Mucosa of rectum (tissue), 2 donors: ENCODE measurements around the gene PCDHGA4.
"Not testable (repeated sequence)": the region's sequence is repeated elsewhere in the genome, so short reads cannot be mapped to it uniquely, and the experiment has no call there.

ENCODE experiments used
- H3K27ac ChIP-seq, 2 donors: one replicate each; pipeline ENCODE4 v1.7.0; 2013; ENCODE audit warnings: inconsistent platforms in 2 of 2, low read depth in 2 of 2, low read length in 2 of 2
- H3K27me3 ChIP-seq, 2 donors: one replicate each; pipeline ENCODE4 v1.7.0; 2013; ENCODE audit warnings: low read length in 2 of 2; ENCODE audit not compliant: control insufficient read depth in 2 of 2, insufficient read depth in 2 of 2
- H3K36me3 ChIP-seq, 2 donors: one replicate each; pipeline ENCODE4 v1.7.0; 2013; ENCODE audit warnings: low read length in 2 of 2; ENCODE audit not compliant: control insufficient read depth in 2 of 2, insufficient read depth in 2 of 2
- H3K4me1 ChIP-seq, 2 donors: one replicate each; pipeline ENCODE4 v1.7.0; 2013; ENCODE audit warnings: low read length in 2 of 2, mild to moderate bottlenecking in 1 of 2; ENCODE audit not compliant: control insufficient read depth in 2 of 2, insufficient read depth in 2 of 2
- H3K4me3 ChIP-seq, 2 donors: one replicate each; pipeline ENCODE4 v1.7.0; 2013; ENCODE audit warnings: low read length in 2 of 2
- H3K9ac ChIP-seq, 2 donors: one replicate each; pipeline ENCODE4 v1.7.0; 2013; ENCODE audit warnings: low read length in 2 of 2, low read depth in 1 of 2, mild to moderate bottlenecking in 1 of 2
- H3K9me3 ChIP-seq, 2 donors: one replicate each; pipeline ENCODE4 v1.7.0; 2013; ENCODE audit warnings: low read length in 2 of 2; ENCODE audit not compliant: control insufficient read depth in 2 of 2
- donor health status: healthy.
- donor health status: Normal muscosa, but diverticular disease.

PCDHGA4 gene

GRCh38 chr5:141384471-141385267 lies 29.8 kb downstream of the PCDHGA4 start:
- no peaks in the 10 kb centered on the region for H3K36me3 ChIP-seq
- H3K9me3 ChIP-seq, result peaks cover 8 to 39% of the 10 kb centered on the region in 2 donors
- H3K9ac ChIP-seq, result no peak overlapping the region
- H3K27ac ChIP-seq, result no peak overlapping the region
- no peaks in the 10 kb centered on the region for H3K4me1 ChIP-seq
- no peak overlapping the region for H3K4me3 ChIP-seq
- H3K27me3 ChIP-seq, result no peaks in the 10 kb centered on the region

DNA sequence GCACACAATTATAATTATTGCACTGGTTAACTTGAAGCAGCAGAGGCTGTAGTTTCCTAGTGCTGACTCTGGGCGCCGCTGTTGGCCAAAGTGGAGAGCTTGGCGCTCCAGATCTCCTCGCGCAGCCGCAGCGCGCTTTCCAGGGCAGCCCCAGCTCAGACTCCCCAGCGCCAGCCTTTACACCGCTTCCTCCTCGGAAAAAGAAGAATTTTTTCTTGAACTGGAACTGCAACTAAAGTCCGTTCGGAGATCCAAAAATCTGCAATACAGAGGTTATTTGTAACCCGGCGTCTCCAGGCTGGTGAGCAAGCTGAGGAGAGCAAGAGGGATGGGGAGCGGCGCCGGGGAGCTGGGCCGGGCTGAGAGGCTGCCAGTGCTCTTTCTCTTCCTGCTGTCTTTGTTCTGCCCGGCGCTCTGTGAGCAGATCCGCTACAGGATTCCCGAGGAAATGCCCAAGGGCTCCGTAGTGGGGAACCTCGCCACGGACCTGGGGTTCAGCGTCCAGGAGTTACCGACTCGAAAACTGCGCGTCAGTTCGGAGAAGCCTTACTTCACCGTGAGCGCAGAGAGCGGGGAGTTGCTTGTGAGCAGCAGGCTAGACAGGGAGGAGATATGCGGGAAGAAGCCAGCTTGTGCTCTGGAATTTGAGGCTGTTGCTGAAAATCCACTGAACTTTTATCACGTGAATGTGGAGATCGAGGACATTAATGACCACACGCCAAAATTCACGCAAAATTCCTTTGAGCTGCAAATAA lies 32.9 kb downstream of the PCDHGA4 start, which contains the start of gene PCDHGB4:
PCDHGB4 (plus strand) TSS at position 142 of the 755 bp plus-strand sequence; CDS start at position 329, 187 bp downstream.
- H3K36me3 ChIP-seq, H3K27ac ChIP-seq, H3K27me3 ChIP-seq, H3K9ac ChIP-seq, H3K4me1 ChIP-seq: not testable (repeated sequence)
- Histone ChIP-seq H3K9me3 (peaks cover 10 to 46% of the 10 kb centered on the region in 2 donors), H3K4me3 (peak within 1 kb of the TSS in 1 of 2 donors; percentile 29)

DNA sequence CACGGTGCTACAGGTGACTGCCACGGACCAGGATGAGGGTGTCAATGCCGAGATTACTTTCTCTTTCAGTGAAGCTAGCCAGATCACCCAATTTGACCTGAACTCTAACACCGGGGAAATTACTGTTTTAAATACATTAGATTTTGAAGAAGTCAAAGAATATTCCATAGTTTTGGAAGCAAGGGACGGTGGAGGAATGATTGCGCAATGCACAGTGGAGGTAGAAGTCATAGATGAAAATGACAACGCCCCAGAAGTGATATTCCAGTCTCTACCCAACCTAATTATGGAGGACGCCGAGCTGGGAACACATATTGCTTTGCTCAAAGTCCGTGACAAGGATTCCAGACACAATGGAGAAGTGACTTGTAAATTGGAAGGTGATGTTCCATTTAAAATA lies 33.8 kb downstream of the PCDHGA4 start:
- peak overlapping the region in 1 of 2 donors; percentile 29 for H3K4me3 ChIP-seq
- peaks cover 10 to 48% of the 10 kb centered on the region in 2 donors for H3K9me3 ChIP-seq
- no peaks in the 10 kb centered on the region for H3K27me3 ChIP-seq
- no peaks in the 10 kb centered on the region for H3K4me1 ChIP-seq
- no peak overlapping the region for H3K9ac ChIP-seq
- no peak overlapping the region for H3K27ac ChIP-seq
- H3K36me3 ChIP-seq, result no peaks in the 10 kb centered on the region

- no peaks in the 10 kb centered on the region for H3K4me1 ChIP-seq
- H3K27ac ChIP-seq, result no peak overlapping the region
- H3K4me3 ChIP-seq, result no peak overlapping the region
- peaks cover 10 to 48% of the 10 kb centered on the region in 2 donors for H3K9me3 ChIP-seq
- H3K36me3 ChIP-seq, result no peaks in the 10 kb centered on the region
- no peak overlapping the region for H3K9ac ChIP-seq
- no peaks in the 10 kb centered on the region for H3K27me3 ChIP-seq
Observed at GRCh38 chr5:141389153-141390042, 34.6 kb downstream of the PCDHGA4 start.

- Histone ChIP-seq H3K27me3 (no peaks in the 10 kb centered on the region), H3K9ac (no peak within 1 kb of the TSS), H3K4me3 (no peak within 1 kb of the TSS), H3K27ac (no peak within 1 kb of the TSS), H3K4me1 (no peaks in the 10 kb centered on the region), H3K9me3 (peaks cover 14 to 45% of the 10 kb centered on the region in 2 donors), H3K36me3 (no peaks in the 10 kb centered on the region)
Observed at GRCh38 chr5:141392429-141393198, 37.8 kb downstream of the PCDHGA4 start, which contains the start of gene PCDHGA8. Gene PCDHGA8, plus strand, starts transcription at chr5:141392633. Its CDS starts 181 bp downstream, at chr5:141392814.

- Histone ChIP-seq H3K4me3 (no peak overlapping the region), H3K9ac (no peak overlapping the region), H3K4me1 (no peaks in the 10 kb centered on the region), H3K27ac (no peak overlapping the region), H3K9me3 (peaks cover 13 to 43% of the 10 kb centered on the region in 2 donors), H3K27me3 (no peaks in the 10 kb centered on the region), H3K36me3 (no peaks in the 10 kb centered on the region)
Observed at GRCh38 chr5:141393267-141393666, 38.4 kb downstream of the PCDHGA4 start.

DNA sequence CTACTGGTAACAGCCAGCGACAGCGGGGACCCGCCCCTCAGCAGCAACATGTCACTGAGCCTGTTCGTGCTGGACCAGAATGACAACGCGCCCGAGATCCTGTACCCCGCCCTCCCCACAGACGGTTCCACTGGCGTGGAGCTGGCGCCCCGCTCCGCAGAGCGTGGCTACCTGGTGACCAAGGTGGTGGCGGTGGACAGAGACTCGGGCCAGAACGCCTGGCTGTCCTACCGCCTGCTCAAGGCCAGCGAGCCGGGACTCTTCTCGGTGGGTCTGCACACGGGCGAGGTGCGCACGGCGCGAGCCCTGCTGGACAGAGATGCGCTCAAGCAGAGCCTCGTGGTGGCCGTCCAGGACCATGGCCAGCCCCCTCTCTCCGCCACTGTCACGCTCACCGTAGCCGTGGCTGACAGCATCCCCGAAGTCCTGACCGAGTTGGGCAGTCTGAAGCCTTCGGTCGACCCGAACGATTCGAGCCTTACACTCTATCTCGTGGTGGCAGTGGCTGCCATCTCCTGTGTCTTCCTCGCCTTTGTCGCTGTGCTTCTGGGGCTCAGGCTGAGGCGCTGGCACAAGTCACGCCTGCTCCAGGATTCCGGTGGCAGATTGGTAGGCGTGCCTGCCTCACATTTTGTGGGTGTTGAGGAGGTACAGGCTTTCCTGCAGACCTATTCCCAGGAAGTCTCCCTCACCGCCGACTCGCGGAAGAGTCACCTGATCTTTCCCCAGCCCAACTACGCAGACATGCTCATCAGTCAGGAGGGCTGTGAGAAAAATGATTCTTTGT lies 39.8 kb downstream of the PCDHGA4 start:
- peaks cover 16 to 38% of the 10 kb centered on the region in 2 donors for H3K9me3 ChIP-seq
- H3K4me1 ChIP-seq, H3K36me3 ChIP-seq, H3K27ac ChIP-seq, H3K4me3 ChIP-seq, H3K27me3 ChIP-seq, H3K9ac ChIP-seq: not testable (repeated sequence)

DNA sequence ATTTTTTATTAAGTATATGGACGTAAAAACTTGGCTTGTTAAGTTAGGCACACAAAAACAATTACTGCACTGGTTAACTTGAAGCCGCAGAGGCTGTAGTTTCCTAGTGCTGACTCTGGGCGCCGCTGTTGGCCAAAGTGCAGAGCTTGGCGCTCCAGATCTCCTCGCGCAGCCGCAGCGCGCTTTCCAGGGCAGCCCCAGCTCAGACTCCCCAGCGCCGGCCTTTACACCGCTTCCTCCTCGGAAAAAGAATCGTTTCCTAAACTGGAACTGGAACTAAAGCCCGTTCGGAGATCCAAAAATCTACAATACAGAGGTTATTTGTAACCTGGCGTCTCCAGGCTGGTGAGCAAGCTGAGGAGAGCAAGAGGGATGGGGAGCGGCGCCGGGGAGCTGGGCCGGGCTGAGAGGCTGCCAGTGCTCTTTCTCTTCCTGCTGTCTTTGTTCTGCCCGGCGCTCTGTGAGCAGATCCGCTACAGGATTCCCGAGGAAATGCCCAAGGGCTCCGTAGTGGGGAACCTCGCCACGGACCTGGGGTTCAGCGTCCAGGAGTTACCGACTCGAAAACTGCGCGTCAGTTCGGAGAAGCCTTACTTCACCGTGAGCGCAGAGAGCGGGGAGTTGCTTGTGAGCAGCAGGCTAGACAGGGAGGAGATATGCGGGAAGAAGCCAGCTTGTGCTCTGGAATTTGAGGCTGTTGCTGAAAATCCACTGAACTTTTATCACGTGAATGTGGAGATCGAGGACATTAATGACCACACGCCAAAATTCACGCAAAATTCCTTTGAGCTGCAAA lies 43.1 kb downstream of the PCDHGA4 start, which contains the start of gene PCDHGB5:
PCDHGB5 (plus strand) TSS at position 192 of the 796 bp plus-strand sequence; CDS start at position 373, 181 bp downstream.
- H3K4me1 ChIP-seq, H3K27me3 ChIP-seq, H3K27ac ChIP-seq, H3K9ac ChIP-seq, H3K36me3 ChIP-seq: not testable (repeated sequence)
- peaks cover 32 to 39% of the 10 kb centered on the region in 2 donors for H3K9me3 ChIP-seq
- H3K4me3 ChIP-seq, result peak within 1 kb of the TSS; percentile 16 to 48
